ENCODE measurements around the gene LCN6. TPM values are rescaled to one million over a fixed set of nuclear protein-coding genes. Genes with fewer than 3 reads are reported as not detected.

LCN6 gene
- total and polyA plus RNA-seq, 2 of the 4 experiments (the other 2 are of a cell fraction), result not detected

DNA sequence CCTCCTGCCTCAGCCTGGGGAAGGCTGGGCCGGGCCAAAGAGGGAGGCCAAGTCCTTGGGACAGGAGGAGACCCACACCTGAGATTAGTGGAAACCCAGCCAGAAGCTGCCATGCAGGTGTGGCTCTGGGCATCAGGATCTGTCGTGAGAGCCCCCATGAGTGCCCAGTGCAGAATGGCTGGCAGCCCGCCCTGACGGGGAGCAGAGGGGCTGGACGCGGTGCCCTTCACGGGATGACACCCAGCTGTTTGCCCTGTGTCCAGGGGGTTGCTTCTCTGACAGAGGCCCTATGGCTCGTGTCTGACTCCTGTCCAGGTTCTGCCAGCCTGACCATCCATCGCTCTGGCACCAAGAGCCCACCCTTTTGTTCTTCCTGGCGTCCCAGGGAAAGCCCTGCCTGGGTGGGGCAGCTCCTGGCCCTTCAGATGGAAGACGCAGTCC is 27.4 kb downstream of the LCN6 start:
- TF ChIP-seq BHLHE40 (IDR thresholded peaks at IDR 0.05; ENCODE audit: low read depth, low read length), result no peak
- TF ChIP-seq NFE2L2 (IDR thresholded peaks at IDR 0.05; ENCODE audit: low read depth, low read length), result no peak
- TF ChIP-seq POLR2A (IDR thresholded peaks at IDR 0.05; ENCODE audit: low read depth, low read length), result no peak
- TF ChIP-seq RAD21 (IDR thresholded peaks at IDR 0.05; ENCODE audit: low read length), result no peak
- no peak for TF ChIP-seq RFX5 (IDR thresholded peaks at IDR 0.05; ENCODE audit: low read depth, low read length)
- no peak for TF ChIP-seq MAFK (IDR thresholded peaks at IDR 0.05; ENCODE audit: low read depth, low read length)
- TF ChIP-seq FOS (IDR thresholded peaks at IDR 0.05; ENCODE audit: low read depth, low read length), result no peak
- no TSS peak for BruUV-seq (replicated peaks)
- Histone ChIP-seq H3K4me2 (ENCODE audit: low read depth, low read length) (no peak overlapping the region), H3K23ac (ENCODE audit: low read depth, low read length) (no peak overlapping the region), H3K79me1 (ENCODE audit: low read depth in 1 of 2, low read length in 2 of 2) (peaks cover 2 to 31% of the 10 kb centered on the region in 2 experiments; a peak in 3 of 4 replicates), H3K18ac (ENCODE audit: low read depth, low read length) (no peak overlapping the region), H3K4me1 (ENCODE audit: control insufficient read depth, insufficient read depth, low read length) (peaks cover 13% of the 10 kb centered on the region), H2BK20ac (ENCODE audit: low read depth, low read length) (no peak overlapping the region), H3K36me3 (ENCODE audit: control insufficient read depth, insufficient read depth, low read length) (peaks cover 41% of the 10 kb centered on the region), H3K14ac (replicated peaks; ENCODE audit: low read depth, low read length) (no peak overlapping the region), H3K27ac (ENCODE audit: insufficient read depth, low read length) (no peak overlapping the region), H2AFZ (replicated peaks; ENCODE audit: low read length, poor library complexity) (peak overlapping the region; percentile 35), H3K4ac (ENCODE audit: low read depth, low read length) (no peak overlapping the region; the same call in 1 of the 2 replicates), H4K20me1 (ENCODE audit: insufficient read depth, low read length) (peaks cover 61% of the 10 kb centered on the region), H4K8ac (ENCODE audit: low read depth in 2 of 2, low read length in 2 of 2) (no peak overlapping the region), H4K5ac (ENCODE audit: low read depth, low read length) (no peak overlapping the region), H2AK5ac (ENCODE audit: low read depth, low read length) (no peak overlapping the region; the same call in 1 of the 2 replicates), H3K9me1 (ENCODE audit: insufficient read depth, low read length) (peaks cover 10% of the 10 kb centered on the region), H3K4me3 (ENCODE audit: insufficient read depth, low read depth, low read length) (no peak overlapping the region), H3K27me3 (ENCODE audit: control insufficient read depth, insufficient read depth, low read length) (no peaks in the 10 kb centered on the region), H2BK15ac (ENCODE audit: low read depth, low read length) (no peak overlapping the region), H2BK5ac (ENCODE audit: low read depth, low read length, poor library complexity, severe bottlenecking) (no peak overlapping the region), H2BK120ac (ENCODE audit: low read depth, low read length) (no peak overlapping the region), H4K91ac (ENCODE audit: insufficient read depth, low read depth, low read length) (no peak overlapping the region), H3K56ac (ENCODE audit: extremely low read depth, insufficient read depth, low read length) (no peak overlapping the region), H2AK9ac (replicated peaks; ENCODE audit: low read depth, low read length, poor library complexity) (peak overlapping the region; percentile 78), H3K9ac (ENCODE audit: low read depth, low read length) (no peak overlapping the region), H3K9me3 (ENCODE audit: control insufficient read depth, insufficient read depth, low read length) (no peaks in the 10 kb centered on the region)
- in situ Hi-C loops (cut with MboI; ENCODE audit: low sequenced_read_pairs) (no loop called here), intact Hi-C loops (cut with micrococcal nuclease) (no loop called here), dilution Hi-C loops (cut with HindIII; ENCODE audit: low sequenced_read_pairs, unreplicated experiment) (no loop called here)
- ChIA-PET CTCF (no interaction called here), POLR2A (ENCODE audit: unreplicated experiment) (no interaction called here)
- ATAC-seq (ENCODE audit: low read depth), result peak; percentile 1; the same call in 1 of the 2 replicates
- DNase-seq, result no peak
- 74% methylated on average over 8 of the region's 11 CpGs; no CpG with 5 or more reads in 1 of the 2 experiments for WGBS, 2 experiments (ENCODE audit: extremely low coverage in 2 of 2, insufficient read length in 1 of 2)

Measured in IMR-90 (cell line).